ENCODE data around the gene FOXG1.
A peak's percentile ranks its signal among the peaks of the same experiment; 100 is the strongest.

GRCh38 chr14:28756884-28757570 is 9.6 kb upstream of the FOXG1 start:
- TF ChIP-seq CTCF (IDR thresholded peaks at IDR 0.05; ENCODE audit: borderline replicate concordance, extremely low read depth, low read length, poor library complexity, severe bottlenecking), result peak; percentile 35
- no peak for TF ChIP-seq EZH2 (IDR thresholded peaks at IDR 0.05; ENCODE audit: borderline replicate concordance, low read depth, low read length, severe bottlenecking)
